Melanocyte of skin (primary cell): Measurements from ENCODE around the gene ADD2. TPM values are rescaled to one million over a fixed set of nuclear protein-coding genes. Genes with fewer than 3 reads are reported as not detected.

Experiments used
- small RNA-seq, 2 donors: library from RNA; depleted of rRNA; stranded (forward); fragments of <200 nt; gene quantifications; one replicate each; pipeline ENCODE3, GENCODE V24; 2012
- total RNA-seq, 2 donors: library from RNA; depleted of rRNA; stranded (reverse); fragments of >200 nt; gene quantifications; 2 replicates each; pipeline ENCODE4 v1.2.3, GENCODE V29; 2012

Gene ADD2, protein sequence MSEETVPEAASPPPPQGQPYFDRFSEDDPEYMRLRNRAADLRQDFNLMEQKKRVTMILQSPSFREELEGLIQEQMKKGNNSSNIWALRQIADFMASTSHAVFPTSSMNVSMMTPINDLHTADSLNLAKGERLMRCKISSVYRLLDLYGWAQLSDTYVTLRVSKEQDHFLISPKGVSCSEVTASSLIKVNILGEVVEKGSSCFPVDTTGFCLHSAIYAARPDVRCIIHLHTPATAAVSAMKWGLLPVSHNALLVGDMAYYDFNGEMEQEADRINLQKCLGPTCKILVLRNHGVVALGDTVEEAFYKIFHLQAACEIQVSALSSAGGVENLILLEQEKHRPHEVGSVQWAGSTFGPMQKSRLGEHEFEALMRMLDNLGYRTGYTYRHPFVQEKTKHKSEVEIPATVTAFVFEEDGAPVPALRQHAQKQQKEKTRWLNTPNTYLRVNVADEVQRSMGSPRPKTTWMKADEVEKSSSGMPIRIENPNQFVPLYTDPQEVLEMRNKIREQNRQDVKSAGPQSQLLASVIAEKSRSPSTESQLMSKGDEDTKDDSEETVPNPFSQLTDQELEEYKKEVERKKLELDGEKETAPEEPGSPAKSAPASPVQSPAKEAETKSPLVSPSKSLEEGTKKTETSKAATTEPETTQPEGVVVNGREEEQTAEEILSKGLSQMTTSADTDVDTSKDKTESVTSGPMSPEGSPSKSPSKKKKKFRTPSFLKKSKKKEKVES
- total RNA-seq = 1 to 10 TPM in 1 of 2 donors, under 1 TPM in 1; 0.67 to 1.4 TPM

GRCh38 chr2:70767699-70768589 lies at the start of gene ADD2:
ADD2 (minus strand) TSS chr2:70768200; CDS start chr2:70706408, 61,792 bp downstream.

DNA sequence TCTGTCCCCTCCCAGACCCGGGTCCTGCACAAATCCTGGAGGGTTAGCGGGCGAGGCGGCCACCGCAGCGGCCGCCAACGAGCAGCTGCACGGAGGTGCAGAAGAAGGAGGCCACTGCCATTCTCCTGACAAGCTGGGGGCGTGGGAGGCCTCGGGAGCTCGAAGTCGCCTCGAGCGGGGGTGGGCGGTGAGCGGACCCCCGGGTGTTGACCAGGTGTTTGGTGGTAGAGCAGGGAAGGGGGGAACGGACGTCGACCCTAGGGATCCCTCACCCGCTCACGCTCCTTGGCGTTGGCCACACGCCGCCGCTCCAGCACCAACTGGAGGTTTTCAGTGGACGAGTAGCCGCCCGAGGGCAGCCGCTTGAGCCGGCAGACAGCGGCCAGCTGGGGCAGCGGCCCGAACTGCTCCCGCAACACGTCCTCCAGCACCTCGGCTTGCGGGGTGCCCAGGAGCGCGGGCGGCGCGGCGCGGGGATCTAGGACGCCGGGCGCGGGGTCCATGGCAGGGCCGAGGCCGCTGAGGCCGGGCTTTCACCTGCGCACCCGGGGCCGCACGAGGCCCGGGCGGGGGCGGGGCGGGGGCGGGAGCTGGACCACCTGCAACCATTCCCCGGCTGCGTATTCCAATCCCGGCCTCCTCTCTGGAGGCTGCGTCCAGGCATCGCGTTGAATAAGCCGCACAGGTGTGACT lies 22.3 kb upstream of the ADD2 start, which contains the start of gene FIGLA:
TSS of gene FIGLA (minus strand) at position 508 of the 693 bp plus-strand sequence. CDS start at position 503, 5 bp downstream.

Small RNAs within 50 kb of the gene (small RNA-seq; reads per million reads assigned to genes)
- 0 reads per million in 2 donors for gene HMGN2P21

Other genes with a start within 250 kb of the ADD2 start
- under 1 TPM; under 0.01 to 0.33 TPM for gene TGFA, start 214.4 kb downstream of the ADD2 start, total RNA-seq
- gene FIGLA, start 22.4 kb upstream of the ADD2 start, total RNA-seq = not detected
- gene CLEC4F, start 52.4 kb upstream of the ADD2 start, total RNA-seq = under 1 TPM in 1 of 2 donors, not detected in 1; under 0.01 TPM
- gene CD207, start 67.6 kb upstream of the ADD2 start, total RNA-seq = under 1 TPM in 1 of 2 donors, not detected in 1; 0.34 TPM
- gene VAX2, start 132.4 kb upstream of the ADD2 start, total RNA-seq = 1 to 10 TPM; 5.7 to 7.6 TPM
- gene ATP6V1B1, start 167.7 kb upstream of the ADD2 start, total RNA-seq = 1 to 10 TPM in 1 of 2 donors, under 1 TPM in 1; 0.33 to 1.4 TPM
- 1 to 10 TPM in 1 of 2 donors, under 1 TPM in 1; 0.67 to 1.4 TPM for gene ANKRD53, start 210.4 kb upstream of the ADD2 start, total RNA-seq
- gene TEX261, start 226.7 kb upstream of the ADD2 start, total RNA-seq = 10 to 100 TPM; 21.0 to 21.6 TPM